Caco-2 (cell line): ENCODE results near the gene MALAT1. TPM values are rescaled to one million over a fixed set of nuclear protein-coding genes. Genes with fewer than 3 reads are reported as not detected.
A peak's percentile ranks its signal among the peaks of the same experiment; 100 is the strongest.

Experiments
- BruUV-seq: library from RNA; stranded (reverse); fragments of 400-500 nt; replicated peaks from 2 replicates; lab custom pipeline; 2021; lab: Mats Ljungman, UMichigan
- CTCF ChIA-PET: fragments of 300-600 bp; sonication (Branson Sonifier 250); formaldehyde crosslinking; loops from one replicate; lab custom pipeline; 2022; ENCODE audit warnings: antibody characterized with exemption; lab: Charles Lee
- POLR2A ChIA-PET: fragments of 300-600 bp; sonication (Branson Sonifier 250); formaldehyde crosslinking; loops from one replicate; lab custom pipeline; 2022; ENCODE audit warnings: antibody characterized with exemption; lab: Charles Lee
- DNase-seq, 2 experiments: peaks; one replicate each; pipeline versions ENCODE4 v3.0.0 to v3.0.0-alpha.2; 2020 to 2022
- H3K27me3 ChIP-seq: replicated peaks from 2 replicates; pipeline ENCODE4 v1.6.0; 2011; ENCODE audit warnings: low read length; ENCODE audit not compliant: control insufficient read depth, insufficient read depth
- H3K36me3 ChIP-seq: 2 replicates; pipeline ENCODE4 v1.5.1; 2011; ENCODE audit warnings: low read length; ENCODE audit not compliant: control insufficient read depth, insufficient read depth
- H3K4me1 ChIP-seq: fragments of 250-450 bp; sonication (Bioruptor Pico); 2 replicates; pipeline ENCODE4 v1.5.1; 2020; ENCODE audit warnings: mild to moderate bottlenecking
- H3K4me3 ChIP-seq: 2 replicates; pipeline ENCODE4 v1.5.1; 2011; ENCODE audit warnings: low read depth, mild to moderate bottlenecking, control low read depth, low read length
- H3K9me3 ChIP-seq: fragments of 250-450 bp; sonication (Bioruptor Pico); 2 replicates; pipeline ENCODE4 v1.5.1; 2020; ENCODE audit warnings: mild to moderate bottlenecking, moderate library complexity
- H3K27ac Mint-ChIP-seq: one replicate; pipeline ENCODE4 v1.8.0; 2022; ENCODE audit warnings: mixed read lengths; ENCODE audit not compliant: unreplicated experiment
- H3K27me3 Mint-ChIP-seq: one replicate; pipeline ENCODE4 v1.8.0; 2022; ENCODE audit warnings: mixed read lengths; ENCODE audit not compliant: insufficient read depth, unreplicated experiment
- H3K36me3 Mint-ChIP-seq: one replicate; pipeline ENCODE4 v1.8.0; 2022; ENCODE audit warnings: mild to moderate bottlenecking, mixed read lengths; ENCODE audit not compliant: insufficient read depth, unreplicated experiment
- H3K4me1 Mint-ChIP-seq: one replicate; pipeline ENCODE4 v1.8.0; 2022; ENCODE audit warnings: low read depth, mixed read lengths; ENCODE audit not compliant: unreplicated experiment
- H3K4me3 Mint-ChIP-seq: one replicate; pipeline ENCODE4 v1.8.0; 2022; ENCODE audit warnings: mild to moderate bottlenecking, moderate library complexity, mixed read lengths; ENCODE audit not compliant: unreplicated experiment
- H3K9me3 Mint-ChIP-seq: one replicate; pipeline ENCODE4 v1.8.0; 2022; ENCODE audit warnings: mixed read lengths; ENCODE audit not compliant: unreplicated experiment
- intact Hi-C: fragments of 100-400 bp; cut with micrococcal nuclease; formaldehyde crosslinking; loops from one replicate; pipeline ENCODE4 v1.10.0; 2022; ENCODE audit not compliant: unreplicated experiment
- total RNA-seq: library from RNA; stranded (reverse); gene quantifications from 2 replicates; pipeline ENCODE4 v1.2.3, GENCODE V29; 2022
- TF ChIP-seq, protein P1 (sequence below), 2 experiments: fragments of 200-600 bp in 1 of 2; IDR thresholded peaks; 1 replicate in 1 of 2; 2 replicates in 1 of 2; pipeline versions ENCODE4 v1.5.1 to v1.8.0; 2011 to 2022; ENCODE audit warnings: antibody characterized with exemption in 1 of 2, control low read depth in 1 of 2, inconsistent platforms in 1 of 2, low read depth in 1 of 2, low read length in 1 of 2, mild to moderate bottlenecking in 1 of 2, moderate library complexity in 1 of 2; ENCODE audit not compliant: insufficient read depth in 1 of 2, severe bottlenecking in 1 of 2, unreplicated experiment in 1 of 2

MALAT1 gene
- total RNA-seq, 1 experiment from 2014 or later = 4,914 TPM

DNA sequence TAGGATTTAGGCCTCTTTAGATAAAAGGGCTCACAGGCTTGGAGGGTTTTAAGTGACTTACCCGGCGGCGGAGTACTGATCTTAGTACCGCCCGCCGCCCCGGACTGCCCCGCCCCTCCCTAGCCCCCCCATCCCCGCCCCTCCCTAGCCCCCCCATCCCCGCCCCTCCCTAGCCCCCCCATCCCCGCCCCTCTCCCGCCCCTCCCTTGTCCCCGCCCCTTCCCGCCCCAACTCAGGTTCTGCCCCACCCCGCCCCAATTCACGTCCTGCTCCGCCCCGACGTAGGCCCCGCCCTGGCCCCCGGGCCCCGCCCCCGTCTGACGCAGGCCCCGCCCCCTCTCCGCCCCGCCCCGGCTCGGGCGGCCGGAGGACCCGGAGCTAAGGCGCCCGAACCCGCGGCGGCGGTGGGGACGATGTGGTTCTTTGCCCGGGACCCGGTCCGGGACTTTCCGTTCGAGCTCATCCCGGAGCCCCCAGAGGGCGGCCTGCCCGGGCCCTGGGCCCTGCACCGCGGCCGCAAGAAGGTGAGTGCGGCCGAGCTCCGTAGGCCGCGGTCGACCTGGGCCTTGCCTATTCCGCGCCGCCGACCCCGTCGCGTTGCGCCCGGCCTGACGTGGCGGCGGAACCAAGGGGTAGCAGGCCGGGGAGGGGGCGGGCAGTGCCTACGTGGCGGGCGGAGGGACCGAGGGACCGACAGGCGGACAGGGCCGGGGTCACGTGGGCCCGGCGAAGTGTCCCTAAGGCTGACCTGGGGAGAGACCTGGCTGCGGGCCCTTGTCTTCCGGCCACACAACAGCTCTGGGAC, 26.1 kb downstream of the MALAT1 start, which contains the start of gene SCYL1:
SCYL1 (plus strand) TSS at position 343 of the 805 bp plus-strand sequence; CDS start at position 414, 71 bp downstream.
- H3K36me3 Mint-ChIP-seq = peaks cover 38% of the 10 kb centered on the region
- no TSS peak for BruUV-seq
- H3K4me1 Mint-ChIP-seq = peaks cover 31% of the 10 kb centered on the region
- intact Hi-C loops = no loop called here
- TF ChIP-seq, protein P1, sequence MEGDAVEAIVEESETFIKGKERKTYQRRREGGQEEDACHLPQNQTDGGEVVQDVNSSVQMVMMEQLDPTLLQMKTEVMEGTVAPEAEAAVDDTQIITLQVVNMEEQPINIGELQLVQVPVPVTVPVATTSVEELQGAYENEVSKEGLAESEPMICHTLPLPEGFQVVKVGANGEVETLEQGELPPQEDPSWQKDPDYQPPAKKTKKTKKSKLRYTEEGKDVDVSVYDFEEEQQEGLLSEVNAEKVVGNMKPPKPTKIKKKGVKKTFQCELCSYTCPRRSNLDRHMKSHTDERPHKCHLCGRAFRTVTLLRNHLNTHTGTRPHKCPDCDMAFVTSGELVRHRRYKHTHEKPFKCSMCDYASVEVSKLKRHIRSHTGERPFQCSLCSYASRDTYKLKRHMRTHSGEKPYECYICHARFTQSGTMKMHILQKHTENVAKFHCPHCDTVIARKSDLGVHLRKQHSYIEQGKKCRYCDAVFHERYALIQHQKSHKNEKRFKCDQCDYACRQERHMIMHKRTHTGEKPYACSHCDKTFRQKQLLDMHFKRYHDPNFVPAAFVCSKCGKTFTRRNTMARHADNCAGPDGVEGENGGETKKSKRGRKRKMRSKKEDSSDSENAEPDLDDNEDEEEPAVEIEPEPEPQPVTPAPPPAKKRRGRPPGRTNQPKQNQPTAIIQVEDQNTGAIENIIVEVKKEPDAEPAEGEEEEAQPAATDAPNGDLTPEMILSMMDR (IDR thresholded peaks at IDR 0.05; ENCODE audit: insufficient read depth in 1 of 2, low read depth in 1 of 2, low read length in 1 of 2, severe bottlenecking in 1 of 2, unreplicated experiment in 1 of 2) = no peak
- H3K27ac Mint-ChIP-seq = peak within 1 kb of the TSS; percentile 95
- Histone ChIP-seq H3K9me3 (no peaks in the 10 kb centered on the region), H3K27me3 (no peaks in the 10 kb centered on the region), H3K4me3 (peak within 1 kb of the TSS; percentile 84), H3K36me3 (peaks cover 3% of the 10 kb centered on the region), H3K4me1 (peaks cover 42% of the 10 kb centered on the region)
- peak within 1 kb of the TSS; percentile 88 for H3K4me3 Mint-ChIP-seq
- ChIA-PET CTCF (interaction anchor here (0.6 to 1.1 kb wide), 14 partner anchors 14 to 1471 kb away, joined by 3 to 6 read pairs (median 3); partner anchors contain the start of genes FAM89B and ZNRD2), POLR2A (interaction anchor here (0.6 to 1.6 kb wide), 14 partner anchors 15 to 302 kb away, joined by 3 to 9 read pairs (median 4); partner anchors contain the start of genes FRMD8, LTBP3 and MALAT1)
- DNase-seq = peak; percentile 76 to 84
- H3K27me3 Mint-ChIP-seq = no peaks in the 10 kb centered on the region
- H3K9me3 Mint-ChIP-seq = no peaks in the 10 kb centered on the region

DNA sequence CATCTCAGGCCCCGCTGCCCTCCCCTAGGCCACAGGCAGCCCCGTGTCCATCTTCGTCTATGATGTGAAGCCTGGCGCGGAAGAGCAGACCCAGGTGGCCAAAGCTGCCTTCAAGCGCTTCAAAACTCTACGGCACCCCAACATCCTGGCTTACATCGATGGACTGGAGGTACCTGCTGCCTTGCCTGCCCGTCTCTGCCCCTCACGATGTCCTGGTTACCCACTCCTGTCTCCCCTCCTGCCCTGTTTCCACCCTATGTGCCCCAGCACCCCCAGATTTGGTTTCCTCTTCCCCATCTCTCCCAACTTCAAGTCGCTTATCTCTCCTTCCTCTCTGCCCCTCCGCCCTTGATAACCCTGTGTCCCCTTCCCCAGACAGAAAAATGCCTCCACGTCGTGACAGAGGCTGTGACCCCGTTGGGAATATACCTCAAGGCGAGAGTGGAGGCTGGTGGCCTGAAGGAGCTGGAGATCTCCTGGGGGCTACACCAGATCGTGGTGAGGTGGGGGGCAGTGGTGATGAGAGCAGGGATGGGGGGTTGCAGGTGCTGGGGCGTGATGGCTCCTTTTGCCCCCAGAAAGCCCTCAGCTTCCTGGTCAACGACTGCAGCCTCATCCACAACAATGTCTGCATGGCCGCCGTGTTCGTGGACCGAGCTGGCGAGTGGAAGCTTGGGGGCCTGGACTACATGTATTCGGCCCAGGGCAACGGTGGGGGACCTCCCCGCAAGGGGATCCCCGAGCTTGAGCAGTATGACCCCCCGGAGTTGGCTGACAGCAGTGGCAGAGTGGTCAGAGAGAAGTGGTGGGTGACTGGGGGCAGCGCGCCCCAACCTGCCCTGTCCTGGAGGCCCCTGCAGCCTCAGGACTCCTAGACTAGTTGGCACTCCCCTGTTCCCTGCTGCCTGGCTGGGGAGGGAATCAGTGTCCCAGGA, 27.0 kb downstream of the MALAT1 start:
- Histone ChIP-seq H3K36me3 (peaks cover 7% of the 10 kb centered on the region), H3K4me1 (peaks cover 38% of the 10 kb centered on the region), H3K4me3 (peak overlapping the region; percentile 84), H3K27me3 (no peaks in the 10 kb centered on the region), H3K9me3 (no peaks in the 10 kb centered on the region)
- no peak for DNase-seq
- Mint-ChIP-seq H3K27ac (peak overlapping the region; percentile 95), H3K27me3 (no peaks in the 10 kb centered on the region), H3K4me1 (peaks cover 31% of the 10 kb centered on the region), H3K36me3 (peaks cover 44% of the 10 kb centered on the region), H3K9me3 (no peaks in the 10 kb centered on the region), H3K4me3 (peak overlapping the region; percentile 85)
- TSS peak; percentile 14 for BruUV-seq
- intact Hi-C loops = no loop called here
- TF ChIP-seq, protein P1 (IDR thresholded peaks at IDR 0.05; ENCODE audit: insufficient read depth in 1 of 2, low read depth in 1 of 2, low read length in 1 of 2, severe bottlenecking in 1 of 2, unreplicated experiment in 1 of 2) = no peak
- CTCF ChIA-PET = interaction anchor here (0.6 to 1.1 kb wide), 13 partner anchors 15 to 1471 kb away, joined by 3 to 6 read pairs (median 3); partner anchors contain the start of genes FAM89B and ZNRD2
- POLR2A ChIA-PET = interaction anchor here (0.6 to 1.5 kb wide), 12 partner anchors 16 to 301 kb away, joined by 3 to 9 read pairs (median 6); partner anchors contain the start of genes FRMD8, LTBP3 and MALAT1
